Bone marrow (tissue), 2 donors: ENCODE results near the gene DNAH2.

ENCODE experiments used
- DNase-seq, 2 donors: peaks; one replicate each; lab custom pipeline; 2025; lab: John Stamatoyannopoulos, UW

Gene DNAH2

GRCh38 chr17:7716901-7717755 is at the start of gene DNAH2:
Gene DNAH2, plus strand, starts transcription at chr17:7717744. Its CDS starts 1,991 bp downstream, at chr17:7719735.
- peak in 1 of 2 donors; percentile 23 for DNase-seq

- DNase-seq: no peak
These were observed 49.1 kb upstream of the DNAH2 start for GRCh38 chr17:7668482-7668881.

- peak in 1 of 2 donors; percentile 2 for DNase-seq
These were observed 44.3 kb upstream of the DNAH2 start for GRCh38 chr17:7673239-7673638.

GRCh38 chr17:7674934-7675333 is 42.6 kb upstream of the DNAH2 start:
- DNase-seq: no peak

- no peak for DNase-seq
These were observed 41.0 kb upstream of the DNAH2 start for GRCh38 chr17:7676533-7676932.

GRCh38 chr17:7677388-7678067 is 40.0 kb upstream of the DNAH2 start:
- no peak for DNase-seq

GRCh38 chr17:7684851-7685532 is 32.6 kb upstream of the DNAH2 start:
- no peak for DNase-seq

- DNase-seq: peak; percentile 76 to 97
These were observed 31.9 kb upstream of the DNAH2 start for GRCh38 chr17:7685533-7686221.

GRCh38 chr17:7686222-7687071 is 31.1 kb upstream of the DNAH2 start:
- DNase-seq: peak; percentile 76 to 97

GRCh38 chr17:7687072-7687907 is 30.3 kb upstream of the DNAH2 start, which contains the start of gene TP53:
Gene TP53, minus strand, starts transcription at chr17:7687490. Its CDS starts 10,896 bp downstream, at chr17:7676594.
- DNase-seq: peak; percentile 74 to 80

- peak; percentile 73 to 94 for DNase-seq
These were observed 29.4 kb upstream of the DNAH2 start, which contains the start of gene WRAP53 for GRCh38 chr17:7687908-7688807. Gene WRAP53, plus strand, starts transcription at chr17:7688477. Its CDS starts 172 bp downstream, at chr17:7688649.

GRCh38 chr17:7688808-7689316 is 28.7 kb upstream of the DNAH2 start:
- no peak for DNase-seq

GRCh38 chr17:7695586-7695985 is 22.0 kb upstream of the DNAH2 start:
- no peak for DNase-seq

- DNase-seq: no peak
These were observed 19.5 kb upstream of the DNAH2 start for GRCh38 chr17:7697828-7698588.

- DNase-seq: no peak
These were observed 17.0 kb upstream of the DNAH2 start for GRCh38 chr17:7700510-7700909.

- DNase-seq: no peak
These were observed 15.9 kb upstream of the DNAH2 start for GRCh38 chr17:7701681-7702080.

GRCh38 chr17:7702776-7703175 is 14.8 kb upstream of the DNAH2 start:
- DNase-seq: no peak
